Activated naive CD8-positive, alpha-beta T cell (primary cell): ENCODE measurements around the gene ZNF710.
A peak's percentile ranks its signal among the peaks of the same experiment; 100 is the strongest.

Source experiments
- H3K27ac Mint-ChIP-seq: one replicate; pipeline ENCODE4 v1.8.0; 2021; ENCODE audit warnings: mixed read lengths
- H3K27me3 Mint-ChIP-seq: one replicate; pipeline ENCODE4 v1.8.0; 2021; ENCODE audit warnings: mixed read lengths
- H3K36me3 Mint-ChIP-seq: one replicate; pipeline ENCODE4 v1.8.0; 2021; ENCODE audit warnings: mixed read lengths
- H3K4me1 Mint-ChIP-seq: one replicate; pipeline ENCODE4 v1.8.0; 2021; ENCODE audit warnings: low read depth, mixed read lengths
- H3K4me3 Mint-ChIP-seq: one replicate; pipeline ENCODE4 v1.8.0; 2021; ENCODE audit warnings: mild to moderate bottlenecking, mixed read lengths
- H3K9me3 Mint-ChIP-seq: one replicate; pipeline ENCODE4 v1.8.0; 2021; ENCODE audit warnings: low read depth, mixed read lengths

Gene ZNF710

GRCh38 chr15:90079619-90080457 is 78.7 kb downstream of the ZNF710 start:
- Mint-ChIP-seq H3K4me1 (no peaks in the 10 kb centered on the region), H3K27ac (no peak overlapping the region), H3K36me3 (no peaks in the 10 kb centered on the region), H3K9me3 (no peaks in the 10 kb centered on the region), H3K27me3 (no peaks in the 10 kb centered on the region), H3K4me3 (no peak overlapping the region)

DNA sequence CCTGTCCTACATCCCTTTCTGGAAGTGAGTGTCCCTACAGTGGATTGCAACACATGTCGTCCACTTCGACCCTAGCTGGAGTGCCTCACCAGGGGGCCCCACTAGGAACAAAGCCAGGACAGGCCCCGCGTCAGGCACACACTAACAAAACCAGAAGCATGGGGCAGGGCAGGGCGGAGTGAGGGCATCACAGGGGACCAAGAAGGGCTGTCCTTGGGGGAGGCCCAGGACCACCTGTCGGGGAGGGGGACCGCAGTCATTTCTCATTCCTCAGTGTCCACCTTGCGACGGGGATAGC is 79.3 kb downstream of the ZNF710 start:
- no peaks in the 10 kb centered on the region for H3K27me3 Mint-ChIP-seq
- H3K4me1 Mint-ChIP-seq = no peaks in the 10 kb centered on the region
- H3K9me3 Mint-ChIP-seq = no peaks in the 10 kb centered on the region
- H3K4me3 Mint-ChIP-seq = no peak overlapping the region
- peak overlapping the region; percentile 50 for H3K27ac Mint-ChIP-seq
- no peaks in the 10 kb centered on the region for H3K36me3 Mint-ChIP-seq

DNA sequence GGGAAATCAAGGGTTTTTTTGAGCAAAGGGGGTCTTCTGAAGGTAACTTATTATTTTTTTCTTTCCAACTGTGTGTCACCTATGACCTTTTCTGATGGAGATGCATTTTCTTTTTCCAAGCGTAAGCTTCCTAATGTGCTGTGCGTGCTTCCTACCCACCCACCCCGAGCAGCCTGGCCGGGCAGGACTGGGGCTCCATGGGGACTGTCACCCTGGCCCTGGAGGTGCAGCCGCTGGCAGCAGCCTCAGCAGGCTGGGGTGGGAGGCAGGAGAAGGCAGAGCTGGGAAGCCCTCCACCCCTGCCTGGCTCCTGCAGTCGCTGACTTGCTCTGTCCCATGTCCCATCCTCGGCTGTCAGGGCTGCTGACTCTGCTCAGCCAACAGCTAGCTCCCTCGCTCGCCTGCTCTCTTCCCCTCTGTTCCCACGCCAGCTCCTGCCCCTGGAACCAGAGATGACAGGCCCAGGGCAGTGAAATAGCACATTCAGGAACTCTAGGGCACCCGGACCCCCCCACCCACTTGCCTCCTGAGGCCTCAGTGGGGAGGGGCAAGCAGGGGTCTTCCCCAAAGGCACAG is 79.8 kb downstream of the ZNF710 start:
- Mint-ChIP-seq H3K27ac (peak overlapping the region; percentile 50), H3K9me3 (no peaks in the 10 kb centered on the region), H3K27me3 (no peaks in the 10 kb centered on the region), H3K4me1 (no peaks in the 10 kb centered on the region), H3K4me3 (no peak overlapping the region), H3K36me3 (no peaks in the 10 kb centered on the region)

DNA sequence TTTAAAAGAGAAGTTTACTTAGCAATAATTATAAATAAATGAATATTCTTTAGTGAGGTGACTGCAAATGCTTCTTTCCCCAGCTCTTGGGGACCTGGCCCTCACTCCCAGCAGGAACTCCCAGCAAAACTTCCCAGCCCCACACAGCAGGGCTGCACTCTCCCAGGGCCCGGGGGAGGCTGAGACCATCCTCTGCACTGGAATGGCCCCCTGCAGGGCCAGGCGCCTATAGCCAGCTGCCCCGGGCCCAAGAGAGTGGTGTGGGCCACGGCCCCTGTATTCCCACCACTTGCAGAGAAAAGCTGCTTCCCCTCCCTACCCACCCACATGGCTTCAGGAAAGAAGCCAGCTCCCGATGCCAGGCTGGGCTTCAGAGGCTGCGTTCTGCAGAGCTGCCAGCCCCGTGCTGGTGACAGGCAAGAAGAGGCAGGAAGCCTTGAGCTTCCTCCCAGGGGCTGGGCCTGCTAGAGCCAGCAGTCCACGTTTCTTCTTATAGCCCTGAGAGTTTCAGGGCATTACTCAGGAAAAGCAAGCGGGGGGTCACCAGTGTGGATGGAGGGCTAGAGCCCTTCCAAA is 81.1 kb downstream of the ZNF710 start:
- Mint-ChIP-seq H3K4me1 (peaks cover 4% of the 10 kb centered on the region), H3K27me3 (no peaks in the 10 kb centered on the region), H3K27ac (no peak overlapping the region), H3K9me3 (no peaks in the 10 kb centered on the region), H3K4me3 (no peak overlapping the region), H3K36me3 (peaks cover 7% of the 10 kb centered on the region)

- Mint-ChIP-seq H3K36me3 (peaks cover 7% of the 10 kb centered on the region), H3K27ac (no peak overlapping the region), H3K27me3 (no peaks in the 10 kb centered on the region), H3K4me3 (no peak overlapping the region), H3K4me1 (peaks cover 4% of the 10 kb centered on the region), H3K9me3 (no peaks in the 10 kb centered on the region)
Measured at GRCh38 chr15:90083419-90083818, 82.3 kb downstream of the ZNF710 start.

GRCh38 chr15:90083954-90084607 is 83.0 kb downstream of the ZNF710 start:
- Mint-ChIP-seq H3K27ac (no peak overlapping the region), H3K9me3 (no peaks in the 10 kb centered on the region), H3K36me3 (peaks cover 7% of the 10 kb centered on the region), H3K4me3 (no peak overlapping the region), H3K27me3 (no peaks in the 10 kb centered on the region), H3K4me1 (peaks cover 4% of the 10 kb centered on the region)

- H3K27me3 Mint-ChIP-seq = no peaks in the 10 kb centered on the region
- H3K36me3 Mint-ChIP-seq = peaks cover 7% of the 10 kb centered on the region
- H3K4me3 Mint-ChIP-seq = no peak overlapping the region
- H3K9me3 Mint-ChIP-seq = no peaks in the 10 kb centered on the region
- H3K4me1 Mint-ChIP-seq = peaks cover 6% of the 10 kb centered on the region
- no peak overlapping the region for H3K27ac Mint-ChIP-seq
Measured at GRCh38 chr15:90084876-90085423, 83.8 kb downstream of the ZNF710 start.

GRCh38 chr15:90085565-90085964 is 84.4 kb downstream of the ZNF710 start:
- no peak overlapping the region for H3K27ac Mint-ChIP-seq
- H3K9me3 Mint-ChIP-seq = no peaks in the 10 kb centered on the region
- H3K27me3 Mint-ChIP-seq = no peaks in the 10 kb centered on the region
- no peak overlapping the region for H3K4me3 Mint-ChIP-seq
- peaks cover 6% of the 10 kb centered on the region for H3K4me1 Mint-ChIP-seq
- H3K36me3 Mint-ChIP-seq = peaks cover 7% of the 10 kb centered on the region

DNA sequence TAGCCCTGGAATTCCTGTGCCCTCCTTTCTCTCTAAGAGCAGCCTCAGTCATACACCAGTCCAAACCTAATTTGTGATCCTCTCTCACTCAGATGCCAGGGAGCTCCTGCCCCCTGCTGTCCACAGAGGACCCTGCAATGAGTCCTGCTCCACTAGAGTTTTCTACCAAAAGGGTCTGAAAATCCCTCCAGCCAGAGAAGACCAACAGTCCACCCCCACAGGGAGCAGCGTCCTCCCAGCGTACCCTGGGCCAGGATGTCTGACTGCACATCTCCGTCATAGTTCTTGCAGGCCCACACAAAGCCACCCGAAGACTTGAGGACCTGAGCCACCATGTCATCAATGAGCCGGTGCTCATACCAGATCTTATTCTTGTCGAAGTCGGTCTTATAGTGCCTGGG is 85.7 kb downstream of the ZNF710 start:
- Mint-ChIP-seq H3K27me3 (no peaks in the 10 kb centered on the region), H3K4me3 (no peak overlapping the region), H3K4me1 (peaks cover 6% of the 10 kb centered on the region), H3K27ac (peak overlapping the region; percentile 11), H3K9me3 (no peaks in the 10 kb centered on the region), H3K36me3 (peaks cover 7% of the 10 kb centered on the region)

DNA sequence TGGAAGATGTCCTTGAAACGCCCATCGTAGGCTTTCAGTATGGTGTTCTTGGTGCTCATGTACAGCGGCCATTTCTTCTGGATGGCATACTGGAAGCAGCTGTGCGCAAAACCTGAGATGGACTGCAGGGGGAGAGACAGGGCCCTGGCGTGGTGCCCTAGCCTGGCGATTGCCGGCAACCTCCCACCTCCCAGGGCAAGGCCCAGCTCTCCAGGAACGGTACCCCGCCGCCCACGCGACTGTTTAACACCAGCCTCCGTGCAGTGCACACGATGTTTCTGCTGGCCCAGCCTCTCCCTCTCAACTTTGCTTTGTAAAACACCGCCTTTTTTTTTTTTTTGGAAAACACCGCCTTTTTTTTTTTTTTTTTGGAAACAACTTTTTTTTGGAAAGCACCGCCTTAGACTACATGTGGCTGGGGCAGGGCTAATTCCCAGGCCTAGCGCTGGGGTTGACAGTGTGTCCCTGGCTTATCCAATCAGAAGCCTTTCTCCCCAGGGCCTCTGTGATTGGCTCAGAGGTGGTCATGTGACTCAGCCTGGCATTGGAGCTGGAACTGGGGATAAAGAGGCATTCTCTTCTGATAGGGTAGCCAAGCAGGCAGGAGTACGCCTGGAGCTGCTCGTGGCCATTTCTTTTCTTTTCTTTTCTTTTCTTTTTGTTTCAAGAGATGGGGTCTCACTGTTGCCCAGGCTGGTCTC is 86.5 kb downstream of the ZNF710 start:
- H3K4me3 Mint-ChIP-seq = no peak overlapping the region
- peak overlapping the region; percentile 61 for H3K27ac Mint-ChIP-seq
- peaks cover 8% of the 10 kb centered on the region for H3K4me1 Mint-ChIP-seq
- H3K27me3 Mint-ChIP-seq = no peaks in the 10 kb centered on the region
- peaks cover 7% of the 10 kb centered on the region for H3K36me3 Mint-ChIP-seq
- H3K9me3 Mint-ChIP-seq = no peaks in the 10 kb centered on the region

GRCh38 chr15:90090226-90090848 is 89.2 kb downstream of the ZNF710 start:
- Mint-ChIP-seq H3K36me3 (peaks cover 7% of the 10 kb centered on the region), H3K4me3 (no peak overlapping the region), H3K27ac (no peak overlapping the region), H3K27me3 (no peaks in the 10 kb centered on the region), H3K4me1 (peaks cover 26% of the 10 kb centered on the region), H3K9me3 (no peaks in the 10 kb centered on the region)

GRCh38 chr15:90091156-90091931 is 90.2 kb downstream of the ZNF710 start:
- Mint-ChIP-seq H3K27me3 (no peaks in the 10 kb centered on the region), H3K4me3 (no peak overlapping the region), H3K9me3 (no peaks in the 10 kb centered on the region), H3K36me3 (peaks cover 7% of the 10 kb centered on the region), H3K4me1 (peaks cover 36% of the 10 kb centered on the region), H3K27ac (peak overlapping the region; percentile 16)

- Mint-ChIP-seq H3K27me3 (no peaks in the 10 kb centered on the region), H3K36me3 (peaks cover 2% of the 10 kb centered on the region), H3K27ac (peak overlapping the region; percentile 98), H3K4me3 (peak overlapping the region; percentile 73), H3K9me3 (no peaks in the 10 kb centered on the region), H3K4me1 (peaks cover 70% of the 10 kb centered on the region)
Measured at GRCh38 chr15:90095521-90095959, 94.4 kb downstream of the ZNF710 start.
